SKM-1 treated with dmso at 0.1 percent for 144 hours (cell line): ENCODE data around the gene PATL1.
A peak's percentile ranks its signal among the peaks of the same experiment; 100 is the strongest.
"Not testable (repeated sequence)": the region's sequence is repeated elsewhere in the genome, so short reads cannot be mapped to it uniquely, and the experiment has no call there.

ENCODE experiments used
- DNase-seq: peaks from one replicate; lab custom pipeline; 2025; ENCODE audit not compliant: unreplicated experiment; lab: John Stamatoyannopoulos, UW

PATL1 gene

GRCh38 chr11:59668950-59669610 lies at the start of gene PATL1:
Gene PATL1 (minus strand): TSS chr11:59669037. CDS start chr11:59668895, 142 bp downstream.
- DNase-seq = peak; percentile 97

DNA sequence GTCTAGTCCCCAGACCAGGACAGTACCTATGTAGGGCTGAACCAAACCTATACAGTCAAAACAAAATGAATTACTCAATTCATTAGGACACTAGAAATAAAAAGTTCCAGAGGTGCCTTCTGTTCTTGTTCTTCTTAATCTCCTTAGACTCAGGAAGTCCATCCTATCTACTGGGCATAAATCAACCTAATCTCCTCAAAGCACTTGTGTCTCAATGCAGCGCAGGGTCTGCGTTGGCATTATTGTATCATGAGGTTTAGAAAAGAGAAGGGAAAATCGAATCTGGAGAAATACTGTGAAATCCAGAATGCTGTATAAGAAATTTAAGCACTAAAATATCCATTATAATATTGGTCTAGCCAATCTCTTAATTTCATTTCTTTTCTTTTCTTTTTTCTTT lies 47.2 kb upstream of the PATL1 start:
- DNase-seq = no peak

DNA sequence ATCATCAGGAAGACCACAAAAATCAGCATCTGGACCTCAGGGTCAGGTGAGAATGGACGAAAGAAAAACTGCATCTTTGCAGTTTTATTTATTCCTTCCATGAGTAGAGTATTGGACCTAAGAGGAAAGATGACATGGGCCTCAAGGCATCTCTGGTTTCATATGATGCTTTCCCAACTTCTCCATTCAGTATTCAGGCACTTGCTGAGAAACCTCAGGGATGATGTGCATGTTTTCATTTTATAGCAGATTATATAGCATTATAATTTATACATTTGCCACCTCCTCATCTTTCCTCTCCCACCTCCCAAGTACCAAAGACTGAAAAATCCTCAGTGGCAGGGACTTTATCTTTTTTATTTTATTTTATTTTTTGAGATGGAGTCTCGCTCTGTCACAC lies 44.9 kb upstream of the PATL1 start, which contains the start of gene OR10V1:
Gene OR10V1, minus strand, starts transcription at position 101 of the 400 bp plus-strand sequence. Its CDS starts 0 bp downstream, at position 101.
- no peak for DNase-seq

- no peak for DNase-seq
These were observed 41.5 kb upstream of the PATL1 start for GRCh38 chr11:59710136-59710847.

- no peak for DNase-seq
These were observed 39.7 kb upstream of the PATL1 start for GRCh38 chr11:59708537-59708936.

DNA sequence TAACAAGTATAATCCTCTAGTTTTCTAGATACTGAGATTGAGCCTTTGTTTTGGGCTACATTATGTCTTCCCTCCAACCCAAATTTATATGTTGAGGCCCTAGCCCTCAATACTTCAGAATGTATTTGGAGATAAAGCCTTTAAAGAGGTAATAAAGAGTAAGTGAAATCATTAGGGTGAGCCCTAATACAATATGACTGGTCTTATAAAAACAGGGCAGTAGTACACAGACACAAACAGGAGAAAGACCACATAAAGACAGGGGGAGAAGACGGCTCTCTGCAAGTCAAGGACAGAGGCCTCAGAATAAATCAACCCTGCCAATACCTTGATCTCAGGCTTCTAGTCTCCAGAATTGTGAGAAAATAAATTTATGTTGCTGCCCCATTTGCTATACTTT lies 38.5 kb upstream of the PATL1 start:
- DNase-seq = no peak

DNA sequence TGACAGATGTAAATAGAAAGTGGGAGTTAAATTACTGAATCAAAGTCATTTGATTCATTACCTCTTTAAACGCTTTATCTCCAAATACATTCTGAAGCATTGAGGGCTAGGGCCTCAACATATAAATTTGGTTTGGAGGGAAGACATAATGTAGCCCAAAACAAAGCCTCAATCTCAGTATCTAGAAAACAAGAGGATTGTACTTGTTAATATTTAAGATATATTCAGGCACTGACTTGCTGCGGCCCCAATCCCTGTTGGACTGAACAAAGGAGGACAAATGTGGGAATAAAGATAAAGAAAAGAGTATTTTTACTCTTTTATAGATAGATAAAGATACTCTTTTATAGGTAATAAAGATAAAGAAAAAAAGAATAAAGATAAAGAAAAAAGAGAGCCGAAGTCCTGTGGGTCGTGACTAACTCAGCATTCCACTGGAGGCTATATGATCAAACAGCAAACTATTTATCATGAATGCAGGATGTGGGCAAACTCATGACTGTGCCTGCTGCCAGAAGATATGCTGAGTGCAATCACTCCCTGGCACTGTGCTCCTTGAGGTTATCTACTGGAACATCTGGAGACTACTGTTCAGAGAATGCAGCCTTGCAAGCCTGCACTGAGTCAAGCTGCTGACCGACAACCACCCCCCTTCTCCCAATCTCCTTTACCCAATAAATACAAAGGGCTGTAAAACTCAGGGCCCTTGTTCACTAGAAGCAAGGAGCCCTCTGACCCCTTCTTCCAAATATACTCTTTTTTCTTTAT lies 37.9 kb upstream of the PATL1 start:
- DNase-seq = no peak

DNA sequence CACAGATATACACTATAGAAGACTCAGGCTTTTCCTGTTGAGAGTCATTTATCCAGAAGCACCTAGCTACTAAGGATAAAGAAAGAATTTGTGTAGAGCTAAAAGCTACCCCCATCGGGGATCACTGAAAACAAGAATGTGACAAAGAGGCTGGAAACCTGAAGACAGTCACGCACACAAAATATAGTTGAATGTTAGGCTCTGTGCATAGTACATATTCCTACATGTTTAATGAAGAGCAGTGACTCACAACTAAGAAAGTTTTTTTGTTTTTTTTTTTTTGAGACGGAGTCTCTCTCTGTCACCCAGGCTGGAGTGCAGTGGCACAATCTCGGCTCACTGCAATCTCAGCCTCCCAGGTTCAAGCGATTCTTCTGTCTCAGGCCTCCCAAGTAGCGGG lies 36.5 kb upstream of the PATL1 start:
- DNase-seq = no peak

DNA sequence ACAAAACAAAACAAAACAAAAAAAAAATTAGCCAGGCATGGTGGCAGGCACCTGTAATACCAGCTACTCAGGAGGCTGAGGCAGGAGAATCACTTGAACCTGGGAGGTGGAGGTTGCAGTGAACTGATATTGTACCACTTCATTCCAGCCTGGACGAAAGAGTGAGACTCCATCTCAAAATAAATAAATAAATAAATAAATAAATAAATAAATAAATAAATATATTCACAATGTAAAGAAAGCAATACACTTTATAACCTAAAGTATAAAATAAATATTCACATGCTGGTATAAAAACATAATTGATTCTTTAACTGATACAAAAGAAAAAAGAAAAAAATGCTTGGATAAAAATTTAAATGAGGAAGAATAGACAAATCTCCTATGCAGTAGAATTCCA lies 34.7 kb upstream of the PATL1 start:
- DNase-seq = not testable (repeated sequence)

GRCh38 chr11:59700157-59700556 lies 31.3 kb upstream of the PATL1 start:
- not testable (repeated sequence) for DNase-seq

DNA sequence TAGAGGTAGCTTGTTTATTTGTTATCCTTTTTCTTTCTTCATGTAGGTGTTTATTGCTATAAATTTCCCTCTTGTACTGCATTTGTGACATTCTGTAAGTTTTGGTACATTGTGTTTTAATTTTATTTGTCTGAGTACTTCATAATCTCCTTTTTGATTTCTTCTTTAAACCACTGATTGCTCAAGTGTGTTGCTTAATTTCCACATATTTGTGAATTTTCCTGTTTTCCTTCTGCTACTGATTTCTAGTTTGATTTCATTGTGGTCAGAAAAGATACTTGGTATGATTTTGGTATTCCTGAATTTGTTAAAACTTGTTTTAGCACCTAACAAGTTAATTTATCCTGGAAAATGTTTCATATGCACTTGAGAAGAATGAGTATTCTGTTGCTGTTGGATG lies 29.7 kb upstream of the PATL1 start:
- DNase-seq = no peak

DNA sequence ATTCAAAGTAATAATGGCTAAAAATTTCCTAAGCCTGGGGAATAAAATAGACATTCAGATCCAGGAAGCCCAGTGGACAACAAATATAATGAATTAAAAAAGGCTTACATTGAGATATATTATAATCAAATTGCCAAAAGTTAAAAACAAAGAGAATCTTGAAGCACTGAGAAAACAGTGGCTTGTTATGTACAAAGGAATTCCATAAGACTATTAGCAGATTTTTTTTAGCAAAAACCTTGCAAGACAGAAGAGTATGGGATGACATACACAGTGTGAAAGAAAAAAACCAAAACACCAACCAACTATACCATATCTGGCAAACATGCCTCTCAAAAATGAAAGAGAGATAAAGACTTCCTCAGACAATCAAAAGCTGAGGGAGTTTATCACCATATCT lies 24.1 kb upstream of the PATL1 start:
- no peak for DNase-seq

- DNase-seq = no peak
These were observed 22.3 kb upstream of the PATL1 start for GRCh38 chr11:59691156-59691555.

DNA sequence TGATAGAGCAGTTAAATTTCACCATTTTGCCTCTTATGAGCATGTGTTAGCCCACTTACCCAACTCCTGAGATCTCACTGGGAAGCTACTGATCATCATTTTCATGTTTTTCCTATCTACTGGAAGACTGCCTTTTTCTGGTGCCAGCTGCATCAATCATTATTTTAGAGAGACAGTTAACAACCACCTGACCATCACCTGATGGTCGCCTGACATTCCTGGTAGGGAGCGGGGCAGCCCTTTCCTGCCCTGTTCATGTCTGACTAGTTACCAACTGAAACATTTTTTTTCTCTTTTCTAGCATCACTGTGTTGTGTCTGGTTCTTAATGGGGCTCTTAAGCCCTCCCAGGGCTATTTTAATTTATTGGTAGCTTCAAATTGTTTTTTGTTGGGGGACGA lies 20.2 kb upstream of the PATL1 start:
- DNase-seq = no peak

DNA sequence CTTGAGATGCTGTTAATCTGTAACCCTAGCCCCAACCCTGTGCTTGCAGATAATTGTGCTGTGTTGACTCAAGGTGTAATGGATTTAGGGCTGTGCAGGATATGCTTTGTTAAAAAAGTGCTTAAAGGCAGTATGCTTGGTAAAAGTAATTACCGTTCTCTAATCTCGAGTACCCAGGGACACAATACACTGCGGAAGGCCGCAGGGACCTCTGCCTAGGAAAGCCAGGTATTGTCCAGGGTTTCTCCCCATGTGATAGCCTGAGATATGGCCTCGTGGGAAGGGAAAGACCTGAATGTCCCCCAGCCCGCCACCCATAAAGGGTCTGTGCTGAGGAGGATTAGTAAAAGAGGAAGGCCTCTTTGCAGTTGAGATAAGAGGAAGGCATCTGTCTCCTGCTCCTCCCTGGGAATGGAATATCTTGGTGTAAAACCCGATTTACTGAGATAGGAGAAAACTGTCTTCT lies 12.5 kb upstream of the PATL1 start:
- not testable (repeated sequence) for DNase-seq

DNA sequence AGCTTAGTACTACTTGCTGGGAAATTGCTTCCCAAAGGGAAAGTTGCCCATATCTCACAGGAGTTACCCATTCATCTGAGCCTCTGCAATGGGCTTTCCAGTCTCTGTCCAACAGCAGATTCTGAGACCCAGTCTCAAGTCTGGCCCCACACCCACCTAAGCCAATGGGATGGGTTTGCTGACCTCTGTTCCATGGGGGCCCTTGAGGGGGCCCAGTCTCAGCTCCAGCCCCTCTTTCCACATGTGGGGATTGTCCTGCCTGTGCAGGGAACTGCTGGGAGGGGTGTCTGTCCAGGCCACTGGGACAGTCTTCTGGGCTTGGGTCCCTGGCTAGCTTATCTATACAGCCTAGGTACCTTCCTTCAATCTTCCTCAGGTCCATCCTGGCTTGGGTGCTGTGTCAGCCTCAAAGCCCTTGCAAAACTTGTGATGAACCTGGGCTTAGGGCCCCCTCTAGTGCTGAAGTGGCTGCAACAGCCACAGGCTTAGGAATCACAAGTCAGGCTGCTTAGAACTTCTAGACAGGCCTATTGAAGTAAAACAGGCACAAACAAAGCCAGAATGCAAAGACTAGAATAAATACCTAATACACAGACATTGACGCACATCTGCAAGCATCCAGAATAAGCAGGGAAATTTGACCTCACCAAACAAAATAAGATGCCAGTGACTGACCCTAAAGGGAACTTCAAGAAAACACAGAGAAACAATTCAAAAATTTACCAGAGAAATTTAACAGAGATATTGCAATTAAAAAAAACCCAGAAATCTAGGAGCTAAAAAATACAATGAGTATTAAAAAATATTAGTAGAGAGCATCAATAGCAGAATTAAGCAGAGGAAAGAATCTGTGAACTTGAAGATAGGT lies 11.7 kb upstream of the PATL1 start:
- DNase-seq = peak; percentile 67

DNA sequence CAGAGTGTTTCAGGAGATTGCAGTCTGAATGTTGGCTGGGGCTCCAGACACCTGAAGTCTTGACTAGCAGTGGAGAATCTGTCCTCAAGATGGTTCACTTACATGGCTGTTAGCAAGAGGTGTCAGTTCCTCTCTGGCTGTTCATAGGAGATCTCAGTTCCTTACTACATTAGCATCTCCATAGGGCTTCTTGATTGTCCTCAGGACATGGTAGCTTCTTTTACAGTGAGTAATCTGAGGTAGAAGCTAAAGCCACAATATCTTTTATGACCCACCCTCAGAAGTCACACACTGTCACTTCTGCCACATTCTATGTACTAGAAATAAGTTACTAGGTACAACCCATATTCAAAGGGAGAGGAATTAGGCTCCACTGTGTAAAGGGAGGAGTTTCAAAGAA lies 10.5 kb upstream of the PATL1 start:
- no peak for DNase-seq

DNA sequence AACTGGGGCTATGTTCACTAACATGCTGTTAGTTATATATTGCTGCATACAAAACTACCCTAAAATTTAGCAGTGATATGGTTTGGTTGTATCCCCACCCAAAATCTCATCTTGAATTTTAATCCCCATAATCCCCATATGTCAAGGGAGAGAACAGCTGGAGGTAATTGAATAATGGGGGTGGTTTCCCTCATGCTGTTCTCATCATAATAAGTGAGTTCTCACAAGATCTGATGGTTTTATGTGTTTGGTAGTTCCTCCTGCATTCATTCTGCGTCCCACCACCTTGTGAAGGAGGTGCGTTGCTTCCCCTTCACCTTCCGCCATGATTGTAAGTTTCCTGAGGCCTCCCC lies 10.0 kb upstream of the PATL1 start:
- DNase-seq = no peak

DNA sequence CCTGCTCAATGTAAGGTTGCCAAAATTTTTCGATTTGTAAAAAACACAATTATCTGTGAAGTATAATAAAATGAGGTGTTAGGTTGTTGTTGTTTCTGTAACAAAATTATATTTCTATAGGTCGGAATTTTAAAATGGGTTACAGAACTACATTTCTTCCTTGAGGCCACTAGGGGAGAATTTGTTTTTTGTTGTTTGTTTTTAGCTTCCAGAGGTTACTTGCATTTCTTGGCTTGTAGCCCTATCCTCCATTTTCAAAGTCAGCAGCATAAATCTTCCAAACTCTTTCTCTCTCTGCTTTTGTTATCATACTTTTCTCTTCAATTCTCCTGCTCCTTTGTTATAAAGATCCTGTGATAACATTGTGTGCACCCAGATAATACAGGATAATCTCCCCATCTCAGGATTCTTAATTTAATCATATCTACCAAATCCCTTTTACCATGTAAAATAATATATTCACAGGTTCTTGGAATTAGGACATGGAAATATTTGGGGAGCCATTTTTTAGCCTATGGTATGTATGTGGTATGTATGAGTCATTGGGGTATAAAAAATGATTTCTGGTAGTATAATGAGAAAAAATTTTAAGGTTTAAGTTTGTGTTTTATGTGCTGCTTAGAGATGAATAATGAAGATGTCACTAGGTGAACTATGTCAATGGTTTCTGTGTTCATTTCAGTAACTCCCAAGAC lies 9.4 kb upstream of the PATL1 start:
- DNase-seq = no peak

- no peak for DNase-seq
These were observed 7.4 kb upstream of the PATL1 start for GRCh38 chr11:59676205-59676604.
